PC-3 (cell line): ENCODE data around the gene VIPR2.

Experiments used
- CTCF ChIP-seq: fragments of 300-600 bp; sonication (generic); conservative IDR thresholded peaks from 2 replicates; pipeline ENCODE4 v1.5.1; 2017; ENCODE audit warnings: antibody characterized with exemption, low read depth, mild to moderate bottlenecking, low read length
- EZH2 ChIP-seq: fragments of 300-600 bp; sonication (generic); IDR thresholded peaks from one replicate; pipeline ENCODE4 v1.6.1; 2017; ENCODE audit warnings: antibody characterized with exemption, mild to moderate bottlenecking, low read length; ENCODE audit not compliant: unreplicated experiment

GRCh38 chr7:159005618-159006017 lies 139.0 kb downstream of the VIPR2 start:
- TF ChIP-seq CTCF (no peak), EZH2 (no peak)
